Right cardiac atrium (tissue), 5 donors: ENCODE results near the gene ITGAD. TPM values are rescaled to one million over a fixed set of nuclear protein-coding genes. Genes with fewer than 3 reads are reported as not detected.
A peak's percentile ranks its signal among the peaks of the same experiment; 100 is the strongest.

Source experiments
- ATAC-seq, 2 donors: fragments of 200-7000 bp; cut with Tn5 transposase; one replicate each; pipeline versions ENCODE4 v1.8.0 to v1.9.1; 2020; ENCODE audit warnings: moderate library complexity in 2 of 2, mild to moderate bottlenecking in 1 of 2
- DNase-seq, 3 donors: peaks; one replicate each; pipeline ENCODE4 v3.0.0-alpha.2; 2020
- H3K27ac ChIP-seq: one replicate; pipeline ENCODE4 v1.5.1; 2013; ENCODE audit warnings: mild to moderate bottlenecking, low read length, control low read depth, moderate library complexity
- H3K27me3 ChIP-seq: one replicate; pipeline ENCODE4 v1.6.1; 2013; ENCODE audit not compliant: control insufficient read depth, insufficient read depth
- H3K4me1 ChIP-seq: one replicate; pipeline ENCODE4 v1.6.1; 2013; ENCODE audit warnings: low read length; ENCODE audit not compliant: control insufficient read depth, insufficient read depth
- H3K4me3 ChIP-seq: one replicate; pipeline ENCODE4 v1.5.1; 2013; ENCODE audit warnings: low read length, control low read depth
- H3K9me3 ChIP-seq: one replicate; pipeline ENCODE4 v1.6.1; 2013; ENCODE audit warnings: low read length; ENCODE audit not compliant: control insufficient read depth
- WGBS: extraction: QIAGEN DNeasy Blood & Tissue Kit; methylation state at CpG from one replicate; pipeline ENCODE4 v1.1.7; 2013; 5-methylcytosine and 5-hydroxymethylcytosine counted together
- intact Hi-C, 4 donors: fragments of 100-400 bp; cut with DNase I; formaldehyde crosslinking; loops; one replicate each; pipeline versions ENCODE4 v1.11.0 to v1.14.0; 2022 to 2023
- polyA plus RNA-seq: library from polyadenylated mRNA; stranded (reverse); fragments of 200-250 nt; gene quantifications from one replicate; pipeline ENCODE4 v1.2.3, GENCODE V29; 2013
- total RNA-seq, 4 donors: library from RNA; stranded (reverse); fragmentation: NEBNext Ultra II Directional; extraction: Animal tissue kit (Norgen Biotek cat#: 25700); gene quantifications; one replicate each; pipeline ENCODE4 v1.2.1, GENCODE V29; 2021
- donor health status: healthy with polysubstance abuse.
- donor health status: DM: no; HTN: yes; CAD: no.
- donor health status: DM: no; HTN: no; CAD: no.
- donor health status: DM: no; HTN: yes; CAD: no; lungs with severe emphysema.
- donor health status: DM: yes; HTN: yes; CAD: no.

ITGAD gene
- total and polyA plus RNA-seq, 5 donors = not detected

- Histone ChIP-seq H3K27me3 (no peaks in the 10 kb centered on the region), H3K4me3 (no peak overlapping the region), H3K4me1 (peaks cover 5% of the 10 kb centered on the region), H3K27ac (no peak overlapping the region), H3K9me3 (no peaks in the 10 kb centered on the region)
- DNase-seq (peak in 2 of 3 donors; percentile 54 to 58), ATAC-seq (no peak)
- WGBS = 68% methylated on average over 12 of the region's 12 CpGs
- intact Hi-C loops = loop anchor here in 1 of 4 donors (10.0 kb wide), 1 partner anchor 221 kb away; no protein-coding TSS in a partner anchor
Observed at GRCh38 chr16:31474173-31474714, 81.1 kb downstream of the ITGAD start.

GRCh38 chr16:31474773-31475738 is 81.9 kb downstream of the ITGAD start:
- DNase-seq = peak in 1 of 3 donors; percentile 10
- Histone ChIP-seq H3K27me3 (no peaks in the 10 kb centered on the region), H3K4me3 (no peak overlapping the region), H3K9me3 (no peaks in the 10 kb centered on the region), H3K27ac (no peak overlapping the region), H3K4me1 (peaks cover 5% of the 10 kb centered on the region)
- intact Hi-C loops = loop anchor here in 1 of 4 donors (10.0 kb wide), 1 partner anchor 220 kb away; no protein-coding TSS in a partner anchor
- no peak for ATAC-seq
- WGBS = 91% methylated on average over 12 of the region's 12 CpGs

DNA sequence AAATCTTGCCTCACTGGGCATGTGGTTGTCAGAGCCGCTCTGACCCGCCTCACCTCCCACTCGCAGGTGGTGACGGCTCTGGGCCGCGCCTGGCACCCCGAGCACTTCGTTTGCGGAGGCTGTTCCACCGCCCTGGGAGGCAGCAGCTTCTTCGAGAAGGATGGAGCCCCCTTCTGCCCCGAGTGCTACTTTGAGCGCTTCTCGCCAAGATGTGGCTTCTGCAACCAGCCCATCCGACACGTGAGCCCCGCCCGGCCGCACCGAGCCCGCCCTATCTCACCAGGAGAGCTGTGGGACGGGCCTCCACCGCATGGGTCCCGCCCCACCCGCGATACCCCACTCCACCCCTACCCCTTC is 82.8 kb downstream of the ITGAD start:
- Histone ChIP-seq H3K27ac (no peak overlapping the region), H3K9me3 (no peaks in the 10 kb centered on the region), H3K4me1 (peaks cover 5% of the 10 kb centered on the region), H3K4me3 (no peak overlapping the region), H3K27me3 (no peaks in the 10 kb centered on the region)
- WGBS = 83% methylated on average over 26 of the region's 26 CpGs
- ATAC-seq (no peak), DNase-seq (peak in 1 of 3 donors; percentile 58)
- intact Hi-C loops = loop anchor here in 1 of 4 donors (10.0 kb wide), 1 partner anchor 219 kb away; no protein-coding TSS in a partner anchor

Other genes starting within 250 kb of the ITGAD start
- gene PRSS36, start 243.3 kb upstream of the ITGAD start, total RNA-seq = 1 to 10 TPM; 1.3 to 2.2 (median 1.8) TPM
- 1.1 TPM for gene PRSS36, start 243.3 kb upstream of the ITGAD start, polyA plus RNA-seq
- gene FUS, start 213.2 kb upstream of the ITGAD start, total RNA-seq = 100 to 1,000 TPM; 112 to 172 (median 138) TPM
- 153 TPM for gene FUS, start 213.2 kb upstream of the ITGAD start, polyA plus RNA-seq
- gene PYCARD, start 190.6 kb upstream of the ITGAD start, total RNA-seq = 10 to 100 TPM in 1 of 4 donors, 1 to 10 TPM in 3; 6.6 to 13.2 (median 8.2) TPM
- 8.0 TPM for gene PYCARD, start 190.6 kb upstream of the ITGAD start, polyA plus RNA-seq
- gene TRIM72, start 179.2 kb upstream of the ITGAD start, total RNA-seq = under 1 TPM in 3 of 4 donors, not detected in 1; 0.03 to 0.31 (median 0.14) TPM
- 0.11 TPM for gene TRIM72, start 179.2 kb upstream of the ITGAD start, polyA plus RNA-seq
- not detected for gene PYDC1, start 176.2 kb upstream of the ITGAD start, total RNA-seq
- gene PYDC1, start 176.2 kb upstream of the ITGAD start, polyA plus RNA-seq = 0.23 TPM
- gene ITGAM, start 133.4 kb upstream of the ITGAD start, total RNA-seq = 10 to 100 TPM in 2 of 4 donors, 1 to 10 TPM in 2; 7.6 to 13.8 (median 11.0) TPM
- gene ITGAM, start 133.4 kb upstream of the ITGAD start, polyA plus RNA-seq = 3.7 TPM
- gene ITGAX, start 38.2 kb upstream of the ITGAD start, total RNA-seq = 1 to 10 TPM; 1.6 to 2.1 (median 1.9) TPM
- 1.1 TPM for gene ITGAX, start 38.2 kb upstream of the ITGAD start, polyA plus RNA-seq
- gene COX6A2, start 35.0 kb downstream of the ITGAD start, total RNA-seq = 1,000 to 10,000 TPM in 2 of 4 donors, 100 to 1,000 TPM in 2; 574 to 1,093 (median 918) TPM
- gene COX6A2, start 35.0 kb downstream of the ITGAD start, polyA plus RNA-seq = 4,696 TPM
- gene ZNF843, start 49.5 kb downstream of the ITGAD start, total RNA-seq = 1 to 10 TPM; 2.1 to 4.2 (median 3.1) TPM
- 1.8 TPM for gene ZNF843, start 49.5 kb downstream of the ITGAD start, polyA plus RNA-seq
- 1 to 10 TPM; 6.8 to 9.0 (median 7.7) TPM for gene ARMC5, start 66.2 kb downstream of the ITGAD start, total RNA-seq
- 8.5 TPM for gene ARMC5, start 66.2 kb downstream of the ITGAD start, polyA plus RNA-seq
- 10 to 100 TPM; 36.3 to 87.6 (median 55.1) TPM for gene TGFB1I1, start 78.8 kb downstream of the ITGAD start, total RNA-seq
- 33.2 TPM for gene TGFB1I1, start 78.8 kb downstream of the ITGAD start, polyA plus RNA-seq
- not detected for gene SLC5A2, start 89.8 kb downstream of the ITGAD start, total RNA-seq
- gene SLC5A2, start 89.8 kb downstream of the ITGAD start, polyA plus RNA-seq = 1.2 TPM
- 10 to 100 TPM; 26.9 to 40.8 (median 28.7) TPM for gene RUSF1, start 115.1 kb downstream of the ITGAD start, total RNA-seq
- 38.9 TPM for gene RUSF1, start 115.1 kb downstream of the ITGAD start, polyA plus RNA-seq
- gene AHSP, start 134.6 kb downstream of the ITGAD start, total RNA-seq = not detected
- not detected for gene AHSP, start 134.6 kb downstream of the ITGAD start, polyA plus RNA-seq